Skeletal muscle tissue (tissue), 4 donors: ENCODE measurements around the gene PCDHA1. TPM values are rescaled to one million over a fixed set of nuclear protein-coding genes. Genes with fewer than 3 reads are reported as not detected.
"Not testable (repeated sequence)": the region's sequence is repeated elsewhere in the genome, so short reads cannot be mapped to it uniquely, and the experiment has no call there.

ENCODE experiments used
- H3K27ac ChIP-seq: one replicate; pipeline ENCODE4 v1.7.0; 2013; ENCODE audit warnings: mild to moderate bottlenecking, low read depth, low read length, inconsistent platforms
- H3K27me3 ChIP-seq, 3 donors: one replicate each; pipeline ENCODE4 v1.7.0; 2013; ENCODE audit warnings: low read length in 3 of 3; ENCODE audit not compliant: control insufficient read depth in 3 of 3, insufficient read depth in 3 of 3
- H3K36me3 ChIP-seq, 3 donors: one replicate each; pipeline ENCODE4 v1.7.0; 2013; ENCODE audit warnings: low read length in 3 of 3; ENCODE audit not compliant: control insufficient read depth in 3 of 3, insufficient read depth in 3 of 3
- H3K4me1 ChIP-seq, 3 donors: one replicate each; pipeline ENCODE4 v1.7.0; 2013; ENCODE audit warnings: low read length in 3 of 3, mild to moderate bottlenecking in 3 of 3; ENCODE audit not compliant: control insufficient read depth in 3 of 3, insufficient read depth in 3 of 3
- H3K4me3 ChIP-seq, 3 donors: one replicate each; pipeline ENCODE4 v1.7.0; 2013; ENCODE audit warnings: low read length in 3 of 3
- H3K9ac ChIP-seq, 3 donors: one replicate each; pipeline ENCODE4 v1.7.0; 2013; ENCODE audit warnings: low read length in 3 of 3, mild to moderate bottlenecking in 3 of 3, moderate library complexity in 2 of 3, low read depth in 1 of 3
- H3K9me3 ChIP-seq, 3 donors: one replicate each; pipeline ENCODE4 v1.7.0; 2013; ENCODE audit warnings: low read length in 3 of 3; ENCODE audit not compliant: control insufficient read depth in 3 of 3
- total RNA-seq: library from RNA; depleted of rRNA; stranded (reverse); fragments of >200 nt; gene quantifications from one replicate; pipeline ENCODE4 v1.2.3, GENCODE V29; 2014
- donor health status: Osteomylitis.

PCDHA1 gene
- total RNA-seq, 1 donor from 2014 or later = not detected

DNA sequence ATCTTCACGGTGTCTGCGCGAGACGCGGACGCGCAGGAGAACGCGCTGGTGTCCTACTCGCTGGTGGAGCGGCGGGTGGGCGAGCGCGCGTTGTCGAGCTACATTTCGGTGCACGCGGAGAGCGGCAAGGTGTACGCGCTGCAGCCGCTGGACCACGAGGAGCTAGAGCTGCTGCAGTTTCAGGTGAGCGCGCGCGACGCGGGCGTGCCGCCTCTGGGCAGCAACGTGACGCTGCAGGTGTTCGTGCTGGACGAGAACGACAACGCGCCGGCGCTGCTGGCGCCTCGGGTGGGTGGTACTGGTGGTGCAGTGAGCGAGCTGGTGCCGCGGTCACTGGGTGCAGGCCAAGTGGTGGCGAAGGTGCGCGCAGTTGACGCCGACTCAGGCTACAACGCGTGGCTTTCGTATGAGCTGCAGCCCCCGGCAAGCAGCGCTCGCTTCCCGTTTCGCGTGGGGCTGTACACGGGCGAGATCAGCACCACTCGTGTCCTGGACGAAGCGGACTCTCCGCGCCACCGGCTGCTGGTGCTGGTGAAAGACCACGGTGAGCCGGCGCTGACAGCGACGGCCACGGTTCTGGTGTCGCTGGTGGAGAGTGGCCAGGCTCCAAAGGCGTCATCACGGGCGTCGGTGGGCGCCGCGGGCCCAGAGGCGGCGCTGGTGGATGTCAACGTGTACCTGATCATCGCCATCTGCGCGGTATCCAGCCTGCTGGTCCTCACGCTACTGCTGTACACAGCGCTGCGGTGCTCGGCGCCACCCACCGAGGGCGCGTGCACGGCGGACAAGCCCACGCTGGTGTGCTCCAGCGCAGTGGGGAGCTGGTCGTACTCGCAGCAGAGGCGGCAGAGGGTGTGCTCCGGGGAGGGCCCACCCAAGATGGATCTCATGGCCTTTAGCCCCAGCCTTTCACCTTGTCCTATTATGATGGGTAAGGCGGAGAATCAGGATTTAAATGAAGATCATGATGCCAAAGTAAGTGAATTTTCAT lies 43.9 kb downstream of the PCDHA1 start:
- not testable (repeated sequence) for H3K4me3 ChIP-seq, H3K27ac ChIP-seq, H3K4me1 ChIP-seq, H3K36me3 ChIP-seq, H3K9me3 ChIP-seq, H3K9ac ChIP-seq
- peaks cover 0 to 14% (median 0%) of the 10 kb centered on the region in 3 donors for H3K27me3 ChIP-seq

GRCh38 chr5:140833993-140834392 lies 48.1 kb downstream of the PCDHA1 start, which contains the start of gene PCDHA7:
TSS of gene PCDHA7 (plus strand) at chr5:140834269. CDS start at chr5:140834384, 115 bp downstream.
- no peaks in the 10 kb centered on the region for H3K4me1 ChIP-seq
- no peak within 1 kb of the TSS for H3K9ac ChIP-seq
- H3K27ac ChIP-seq = no peak within 1 kb of the TSS
- peaks cover 2 to 19% (median 7%) of the 10 kb centered on the region in 3 donors for H3K9me3 ChIP-seq
- no peaks in the 10 kb centered on the region for H3K36me3 ChIP-seq
- peak within 1 kb of the TSS in 1 of 3 donors; percentile 23 for H3K4me3 ChIP-seq
- peaks cover 0 to 6% (median 4%) of the 10 kb centered on the region in 3 donors for H3K27me3 ChIP-seq

DNA sequence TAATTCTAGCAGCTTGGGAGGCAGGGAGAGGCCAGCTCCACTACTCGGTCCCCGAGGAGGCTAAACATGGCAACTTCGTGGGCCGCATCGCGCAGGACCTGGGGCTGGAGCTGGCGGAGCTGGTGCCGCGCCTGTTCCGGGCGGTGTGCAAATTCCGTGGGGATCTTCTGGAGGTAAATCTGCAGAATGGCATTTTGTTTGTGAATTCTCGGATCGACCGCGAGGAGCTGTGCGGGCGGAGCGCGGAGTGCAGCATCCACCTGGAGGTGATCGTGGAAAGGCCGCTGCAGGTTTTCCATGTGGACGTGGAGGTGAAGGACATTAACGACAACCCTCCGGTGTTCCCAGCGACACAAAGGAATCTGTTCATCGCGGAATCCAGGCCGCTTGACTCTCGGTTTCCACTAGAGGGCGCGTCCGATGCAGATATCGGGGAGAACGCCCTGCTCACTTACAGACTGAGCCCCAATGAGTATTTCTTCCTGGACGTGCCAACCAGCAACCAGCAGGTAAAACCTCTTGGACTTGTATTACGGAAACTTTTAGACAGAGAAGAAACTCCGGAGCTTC lies 48.6 kb downstream of the PCDHA1 start:
- not testable (repeated sequence) for H3K27ac ChIP-seq, H3K36me3 ChIP-seq, H3K27me3 ChIP-seq, H3K4me1 ChIP-seq, H3K9ac ChIP-seq
- Histone ChIP-seq H3K4me3 (peak overlapping the region in 1 of 3 donors; percentile 23), H3K9me3 (peaks cover 2 to 19% (median 7%) of the 10 kb centered on the region in 3 donors)

DNA sequence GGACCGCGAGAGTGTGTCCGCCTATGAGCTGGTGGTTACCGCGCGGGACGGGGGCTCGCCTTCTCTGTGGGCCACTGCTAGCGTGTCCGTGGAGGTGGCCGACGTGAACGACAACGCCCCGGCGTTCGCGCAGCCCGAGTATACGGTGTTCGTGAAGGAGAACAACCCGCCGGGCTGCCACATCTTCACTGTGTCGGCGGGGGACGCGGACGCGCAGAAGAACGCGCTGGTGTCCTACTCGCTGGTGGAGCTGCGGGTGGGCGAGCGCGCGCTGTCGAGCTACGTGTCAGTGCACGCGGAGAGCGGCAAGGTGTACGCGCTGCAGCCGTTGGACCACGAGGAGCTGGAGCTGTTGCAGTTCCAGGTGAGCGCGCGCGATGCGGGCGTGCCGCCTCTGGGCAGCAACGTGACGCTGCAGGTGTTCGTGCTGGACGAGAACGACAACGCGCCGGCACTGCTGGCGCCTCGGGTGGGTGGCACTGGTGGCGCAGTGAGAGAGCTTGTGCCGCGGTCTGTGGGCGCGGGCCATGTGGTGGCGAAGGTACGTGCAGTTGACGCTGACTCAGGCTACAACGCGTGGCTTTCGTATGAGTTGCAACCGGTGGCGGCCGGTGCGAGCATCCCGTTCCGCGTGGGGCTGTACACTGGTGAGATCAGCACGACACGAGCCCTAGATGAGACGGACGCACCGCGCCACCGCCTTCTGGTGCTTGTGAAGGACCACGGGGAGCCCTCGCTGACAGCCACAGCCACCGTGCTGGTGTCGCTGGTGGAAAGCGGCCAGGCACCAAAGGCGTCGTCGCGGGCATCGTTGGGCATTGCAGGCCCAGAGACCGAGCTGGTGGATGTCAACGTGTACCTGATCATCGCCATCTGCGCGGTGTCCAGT lies 49.9 kb downstream of the PCDHA1 start:
- no peak overlapping the region for H3K27ac ChIP-seq
- H3K4me3 ChIP-seq = no peak overlapping the region
- H3K4me1 ChIP-seq = no peaks in the 10 kb centered on the region
- H3K9me3 ChIP-seq = peaks cover 3 to 16% (median 6%) of the 10 kb centered on the region in 3 donors
- peaks cover 0 to 4% (median 2%) of the 10 kb centered on the region in 3 donors for H3K27me3 ChIP-seq
- no peaks in the 10 kb centered on the region for H3K36me3 ChIP-seq
- H3K9ac ChIP-seq = no peak overlapping the region

- peaks cover 2 to 15% (median 3%) of the 10 kb centered on the region in 3 donors for H3K9me3 ChIP-seq
- H3K36me3 ChIP-seq = no peaks in the 10 kb centered on the region
- peaks cover 0 to 2% (median 0%) of the 10 kb centered on the region in 3 donors for H3K27me3 ChIP-seq
- H3K4me3 ChIP-seq = no peak within 1 kb of the TSS
- no peak within 1 kb of the TSS for H3K27ac ChIP-seq
- no peaks in the 10 kb centered on the region for H3K4me1 ChIP-seq
- no peak within 1 kb of the TSS for H3K9ac ChIP-seq
Observed at GRCh38 chr5:140840978-140841962, 55.3 kb downstream of the PCDHA1 start, which contains the start of gene PCDHA8. TSS of gene PCDHA8 (plus strand) at chr5:140841187. CDS start at chr5:140841322, 135 bp downstream.

GRCh38 chr5:140842798-140843733 lies 57.1 kb downstream of the PCDHA1 start:
- H3K27me3 ChIP-seq = peaks cover 0 to 5% (median 0%) of the 10 kb centered on the region in 3 donors

GRCh38 chr5:140848139-140849102 lies 62.5 kb downstream of the PCDHA1 start, which contains the start of gene PCDHA9:
TSS of gene PCDHA9 (plus strand) at chr5:140848382. CDS start at chr5:140848496, 114 bp downstream.
- not testable (repeated sequence) for H3K27ac ChIP-seq, H3K27me3 ChIP-seq, H3K36me3 ChIP-seq, H3K9ac ChIP-seq, H3K4me1 ChIP-seq, H3K4me3 ChIP-seq
- peaks cover 0 to 15% (median 0%) of the 10 kb centered on the region in 3 donors for H3K9me3 ChIP-seq

More at GRCh38 chr5:140842798-140843733, 57.1 kb downstream of the PCDHA1 start:
- Histone ChIP-seq H3K36me3 (no peaks in the 10 kb centered on the region), H3K27ac (no peak overlapping the region), H3K4me1 (no peaks in the 10 kb centered on the region), H3K9ac (no peak overlapping the region), H3K4me3 (no peak overlapping the region), H3K9me3 (peaks cover 2 to 13% (median 3%) of the 10 kb centered on the region in 3 donors)
